ENCODE measurements around the gene SRPRB.

SRPRB gene

DNA sequence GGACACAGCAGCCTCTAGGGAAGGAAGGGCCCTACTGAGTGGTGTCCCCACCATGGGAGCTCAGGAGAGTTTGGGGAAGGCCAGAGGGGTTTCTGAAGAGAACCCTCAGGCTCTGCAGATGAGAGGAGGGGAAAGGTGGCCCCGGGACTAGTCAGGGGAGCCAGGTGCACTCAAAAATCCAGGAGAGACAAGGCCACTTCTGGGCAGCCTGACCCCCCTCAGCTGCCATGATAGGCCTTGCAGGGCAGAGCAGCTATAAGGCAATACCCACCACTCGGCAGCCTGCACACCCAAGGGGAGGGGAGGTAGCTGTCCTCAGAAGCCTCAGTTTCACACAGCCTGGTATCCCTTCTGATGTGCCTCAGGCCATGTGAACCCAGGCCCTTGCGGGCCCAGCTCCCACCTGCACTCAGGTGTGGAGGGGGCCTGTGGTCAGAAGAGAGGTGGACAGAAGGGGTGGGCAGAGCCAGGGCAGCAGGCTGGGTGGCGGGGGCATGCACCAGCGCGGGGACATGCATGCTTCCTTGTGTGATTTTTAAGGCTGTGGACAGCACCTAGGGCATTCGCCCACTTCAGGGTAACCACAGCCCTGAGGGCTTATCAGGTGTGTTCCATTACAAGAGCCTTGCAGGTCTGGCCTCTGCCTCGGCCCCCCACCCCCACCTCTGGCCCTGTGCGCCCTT lies 34.6 kb downstream of the SRPRB start:
- in situ Hi-C loops (cut with HindIII; ENCODE audit: low sequenced_read_pairs), result no loop called here

DNA sequence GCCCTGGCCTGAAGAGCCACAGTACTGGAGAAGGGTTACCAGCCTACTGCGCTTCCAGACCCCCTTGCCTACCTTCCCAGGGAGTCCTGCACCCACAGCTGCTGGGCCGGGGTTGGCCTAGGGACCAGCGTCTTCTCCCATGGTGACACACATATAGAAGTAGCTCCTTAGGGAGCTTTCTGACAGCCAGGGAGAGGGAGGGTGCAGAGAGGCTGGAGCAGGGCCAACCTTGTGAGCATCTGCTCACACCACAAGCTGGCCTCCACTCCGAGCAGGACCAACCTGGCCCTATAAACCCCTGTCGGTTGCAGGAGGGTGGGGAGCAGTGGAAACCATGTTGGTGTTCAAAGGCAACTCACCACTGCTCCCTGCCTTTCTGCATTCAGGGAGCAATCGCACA lies 35.2 kb downstream of the SRPRB start:
- in situ Hi-C loops (cut with HindIII; ENCODE audit: low sequenced_read_pairs), result no loop called here

GRCh38 chr3:133841196-133841595 lies 35.6 kb downstream of the SRPRB start:
- in situ Hi-C loops (cut with HindIII; ENCODE audit: low sequenced_read_pairs), result no loop called here

DNA sequence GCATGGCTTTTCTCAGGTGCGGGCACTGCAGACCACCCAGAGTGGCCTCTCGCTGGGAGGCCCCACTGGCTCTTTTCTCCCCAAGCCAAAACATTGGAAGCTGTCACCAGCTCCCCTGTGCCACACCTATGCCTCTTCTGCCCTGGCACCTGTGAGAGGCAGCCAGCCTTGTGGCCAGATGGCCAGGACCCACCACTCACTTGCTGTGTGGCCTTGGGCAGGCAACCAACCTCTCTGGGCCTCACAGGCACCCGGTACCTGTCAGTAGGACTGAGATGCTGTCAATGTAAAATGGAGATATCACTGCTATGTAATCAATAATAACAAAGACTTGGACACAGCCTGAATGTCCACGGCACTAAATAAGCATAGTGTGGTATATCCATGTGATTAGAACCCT lies 36.5 kb downstream of the SRPRB start:
- in situ Hi-C loops (cut with HindIII; ENCODE audit: low sequenced_read_pairs), result no loop called here

GRCh38 chr3:133843634-133844033 lies 38.0 kb downstream of the SRPRB start:
- in situ Hi-C loops (cut with HindIII; ENCODE audit: low sequenced_read_pairs), result no loop called here

DNA sequence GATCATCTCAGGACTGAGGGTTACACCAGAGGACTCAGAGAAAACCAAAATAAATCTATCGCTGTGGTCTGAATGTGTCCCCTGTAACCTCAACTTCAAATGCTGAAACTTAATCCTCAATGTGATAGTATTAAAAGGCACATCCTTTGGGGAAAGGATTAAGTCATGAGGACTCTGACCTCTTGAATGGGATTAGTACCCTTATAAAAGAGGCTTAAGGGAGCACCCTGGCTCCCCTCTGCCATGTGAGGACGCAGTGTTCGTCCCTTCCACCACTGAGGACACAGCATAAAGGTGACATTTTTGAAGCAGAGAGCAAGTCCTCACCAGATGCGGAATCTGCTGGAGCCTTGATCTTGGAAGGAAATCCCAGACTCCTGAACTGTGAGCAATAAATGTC lies 39.5 kb downstream of the SRPRB start:
- in situ Hi-C loops (cut with HindIII; ENCODE audit: low sequenced_read_pairs), result no loop called here

- in situ Hi-C loops (cut with HindIII; ENCODE audit: low sequenced_read_pairs), result no loop called here
Measured at GRCh38 chr3:133849346-133849745, 43.7 kb downstream of the SRPRB start.

GRCh38 chr3:133850034-133850433 lies 44.4 kb downstream of the SRPRB start:
- in situ Hi-C loops (cut with HindIII; ENCODE audit: low sequenced_read_pairs), result no loop called here

GRCh38 chr3:133851266-133851906 lies 45.8 kb downstream of the SRPRB start:
- in situ Hi-C loops (cut with HindIII; ENCODE audit: low sequenced_read_pairs), result no loop called here

- in situ Hi-C loops (cut with HindIII; ENCODE audit: low sequenced_read_pairs), result no loop called here
Measured at GRCh38 chr3:133851931-133852330, 46.3 kb downstream of the SRPRB start.

- in situ Hi-C loops (cut with HindIII; ENCODE audit: low sequenced_read_pairs), result no loop called here
Measured at GRCh38 chr3:133853063-133853924, 47.7 kb downstream of the SRPRB start.

- in situ Hi-C loops (cut with HindIII; ENCODE audit: low sequenced_read_pairs), result no loop called here
Measured at GRCh38 chr3:133853925-133854227, 48.3 kb downstream of the SRPRB start.

DNA sequence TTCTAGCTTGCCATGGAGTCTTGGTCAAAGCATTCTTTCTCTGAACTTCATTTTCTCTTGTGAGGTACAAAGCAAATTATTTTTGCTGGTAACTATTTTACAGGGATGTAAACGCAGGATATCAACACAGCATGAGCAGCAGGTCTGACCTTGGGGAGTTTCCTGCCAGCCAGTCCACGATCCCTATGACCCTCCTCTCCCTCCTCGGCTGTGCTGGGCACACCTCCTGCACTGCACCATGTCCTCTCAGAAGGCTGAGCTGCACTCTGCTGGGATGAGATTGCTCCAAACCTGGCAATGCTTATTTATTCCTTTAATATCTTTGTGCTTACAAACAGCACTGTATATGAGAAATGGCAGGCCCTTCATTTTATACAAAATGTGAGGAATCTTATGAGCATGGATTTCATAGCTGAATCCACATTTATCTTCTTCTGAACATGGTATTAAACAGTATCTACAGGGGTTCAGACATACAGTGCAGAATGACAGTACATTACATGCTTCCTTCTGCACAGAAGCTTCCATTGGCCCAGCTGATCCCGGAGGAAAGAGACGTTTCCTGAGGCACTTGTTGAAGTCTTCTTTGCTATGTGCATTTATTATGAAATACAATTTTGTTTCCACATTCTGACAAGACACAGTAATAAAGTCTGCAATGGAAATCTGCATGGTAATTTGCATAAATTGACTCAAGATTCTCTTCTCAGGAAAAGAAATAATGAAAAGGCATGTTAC lies 48.8 kb downstream of the SRPRB start:
- in situ Hi-C loops (cut with HindIII; ENCODE audit: low sequenced_read_pairs), result no loop called here

- in situ Hi-C loops (cut with HindIII; ENCODE audit: low sequenced_read_pairs), result no loop called here
Measured at GRCh38 chr3:133855002-133855370, 49.4 kb downstream of the SRPRB start.

- in situ Hi-C loops (cut with HindIII; ENCODE audit: low sequenced_read_pairs), result no loop called here
Measured at GRCh38 chr3:133855772-133856171, 50.2 kb downstream of the SRPRB start.

- in situ Hi-C loops (cut with HindIII; ENCODE audit: low sequenced_read_pairs), result no loop called here
Measured at GRCh38 chr3:133856316-133856715, 50.7 kb downstream of the SRPRB start.

- in situ Hi-C loops (cut with HindIII; ENCODE audit: low sequenced_read_pairs), result no loop called here
Measured at GRCh38 chr3:133857767-133858166, 52.2 kb downstream of the SRPRB start.

- in situ Hi-C loops (cut with HindIII; ENCODE audit: low sequenced_read_pairs), result no loop called here
Measured at GRCh38 chr3:133859381-133860234, 54.0 kb downstream of the SRPRB start.

- in situ Hi-C loops (cut with HindIII; ENCODE audit: low sequenced_read_pairs), result no loop called here
Measured at GRCh38 chr3:133860519-133860918, 54.9 kb downstream of the SRPRB start.

DNA sequence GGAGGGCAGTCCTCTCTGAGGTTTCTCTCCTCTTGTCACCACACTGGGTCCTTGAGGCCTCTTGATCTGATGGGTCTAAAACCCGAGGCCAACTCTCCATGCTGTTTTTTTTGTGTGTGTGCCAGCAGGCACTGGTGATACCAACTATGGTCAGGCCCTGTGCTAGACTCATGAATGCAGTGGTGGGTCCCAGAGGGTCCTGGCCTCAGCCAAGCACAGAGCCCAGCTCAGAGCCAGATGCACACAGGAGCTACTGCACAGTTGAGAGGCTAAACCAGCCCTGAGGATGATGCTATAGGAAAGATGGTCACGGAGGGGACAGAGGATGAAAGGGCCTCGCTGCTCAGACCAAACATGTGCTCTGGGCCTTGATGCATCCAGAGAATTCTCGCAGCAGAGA lies 56.5 kb downstream of the SRPRB start:
- in situ Hi-C loops (cut with HindIII; ENCODE audit: low sequenced_read_pairs), result no loop called here

DNA sequence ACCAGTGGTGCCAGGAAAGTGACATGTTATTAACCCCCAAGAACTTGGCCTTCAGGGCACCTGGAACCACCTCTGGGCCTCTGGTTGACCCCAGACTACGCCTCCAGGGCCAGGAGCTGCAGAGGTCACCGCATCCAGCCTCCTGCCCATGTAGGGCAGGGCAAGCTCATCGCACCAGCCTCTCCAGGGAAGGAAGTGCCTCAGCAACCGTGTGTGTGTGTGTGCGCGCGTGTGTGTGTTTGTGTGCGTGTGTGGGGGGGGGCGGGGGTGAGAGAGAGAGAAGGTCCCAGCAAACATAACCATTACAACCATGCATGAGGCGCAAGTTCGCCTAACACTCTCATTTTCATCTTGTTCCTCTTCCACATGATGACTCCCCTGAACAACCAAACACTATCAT lies 58.3 kb downstream of the SRPRB start:
- in situ Hi-C loops (cut with HindIII; ENCODE audit: low sequenced_read_pairs), result no loop called here

All from DLD1 (cell line).